ENCODE data around the gene TBC1D10A. TPM values are rescaled to one million over a fixed set of nuclear protein-coding genes. Genes with fewer than 3 reads are reported as not detected.

The TBC1D10A gene
- total RNA-seq, 1 donor from 2014 or later, result 29.6 TPM

GRCh38 chr22:30292069-30292970, 34.4 kb downstream of the TBC1D10A start:
- DNase-seq (no peak), ATAC-seq (no peak)
- intact Hi-C loops (cut with DNase I), result no loop called here
- Histone ChIP-seq H3K36me3 (peaks cover 57% of the 10 kb centered on the region), H3K4me3 (no peak overlapping the region), H3K4me1 (peaks cover 50% of the 10 kb centered on the region), H3K27me3 (no peaks in the 10 kb centered on the region), H3K9me3 (no peaks in the 10 kb centered on the region), H3K27ac (peak overlapping the region; percentile 92)
- TF ChIP-seq CTCF (IDR thresholded peaks at IDR 0.05), result no peak

GRCh38 chr22:30291058-30291892, 35.5 kb downstream of the TBC1D10A start:
- DNase-seq, result peak; percentile 91
- Histone ChIP-seq H3K27me3 (no peaks in the 10 kb centered on the region), H3K9me3 (no peaks in the 10 kb centered on the region), H3K4me1 (peaks cover 40% of the 10 kb centered on the region), H3K27ac (peak overlapping the region; percentile 92), H3K4me3 (no peak overlapping the region), H3K36me3 (peaks cover 46% of the 10 kb centered on the region)
- no peak for TF ChIP-seq CTCF (IDR thresholded peaks at IDR 0.05)
- intact Hi-C loops (cut with DNase I), result no loop called here
- ATAC-seq, result peak; percentile 52

GRCh38 chr22:30290342-30291057, 36.2 kb downstream of the TBC1D10A start:
- H3K9me3 ChIP-seq, result no peaks in the 10 kb centered on the region
- TF ChIP-seq CTCF (IDR thresholded peaks at IDR 0.05), result no peak
- peak overlapping the region; percentile 97 for H3K4me3 ChIP-seq
- H3K27me3 ChIP-seq, result no peaks in the 10 kb centered on the region
- intact Hi-C loops (cut with DNase I), result no loop called here
- H3K4me1 ChIP-seq, result peaks cover 36% of the 10 kb centered on the region
- peaks cover 39% of the 10 kb centered on the region for H3K36me3 ChIP-seq
- DNase-seq (no peak), ATAC-seq (peak; percentile 1)
- peak overlapping the region; percentile 92 for H3K27ac ChIP-seq

GRCh38 chr22:30289980-30290313, 36.8 kb downstream of the TBC1D10A start:
- Histone ChIP-seq H3K9me3 (no peaks in the 10 kb centered on the region), H3K4me1 (peaks cover 36% of the 10 kb centered on the region), H3K36me3 (peaks cover 39% of the 10 kb centered on the region), H3K27ac (peak overlapping the region; percentile 92), H3K4me3 (peak overlapping the region; percentile 97), H3K27me3 (no peaks in the 10 kb centered on the region)
- DNase-seq (no peak), ATAC-seq (no peak)
- intact Hi-C loops (cut with DNase I), result loop anchor here (5.0 kb wide), 1 partner anchor 97 kb away; the partner anchor contains the start of gene RNF215
- no peak for TF ChIP-seq CTCF (IDR thresholded peaks at IDR 0.05)

All from upper lobe of right lung (tissue), 1 donor.